GM10847 (cell line): ENCODE results near the gene RBPJ.

Source experiments
- POLR2A ChIP-seq: IDR thresholded peaks from 2 replicates; pipeline ENCODE4 v1.6.1; 2011; ENCODE audit not compliant: insufficient read length; ENCODE audit errors: extremely low read depth

RBPJ gene

GRCh38 chr4:26468283-26468949 lies 147.6 kb downstream of the RBPJ start:
- no peak for TF ChIP-seq POLR2A

- no peak for TF ChIP-seq POLR2A
Measured at GRCh38 chr4:26468977-26469376, 148.2 kb downstream of the RBPJ start.

GRCh38 chr4:26471890-26472289 lies 151.1 kb downstream of the RBPJ start:
- no peak for TF ChIP-seq POLR2A

DNA sequence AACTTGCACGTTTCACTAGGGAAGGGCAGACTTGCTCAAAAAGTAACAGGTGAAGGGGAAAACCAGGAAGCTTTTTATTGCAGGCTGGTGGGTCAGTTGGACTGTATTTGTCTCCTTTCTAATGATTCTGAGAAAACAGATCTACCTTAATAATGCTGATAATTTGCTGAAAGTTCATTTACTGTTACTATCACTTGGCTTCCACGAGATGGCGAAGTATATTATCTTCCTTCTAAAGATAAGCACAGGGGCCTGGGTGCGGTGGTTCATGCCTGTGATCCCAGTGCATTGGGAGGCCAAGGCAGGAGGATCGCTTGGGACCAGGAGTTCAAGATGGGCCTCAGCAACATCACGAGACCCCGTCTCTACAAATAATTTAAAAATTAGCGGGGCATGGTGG lies 153.1 kb downstream of the RBPJ start:
- no peak for TF ChIP-seq POLR2A

GRCh38 chr4:26474551-26474950 lies 153.7 kb downstream of the RBPJ start:
- no peak for TF ChIP-seq POLR2A

- no peak for TF ChIP-seq POLR2A
Measured at GRCh38 chr4:26475716-26476115, 154.9 kb downstream of the RBPJ start.

DNA sequence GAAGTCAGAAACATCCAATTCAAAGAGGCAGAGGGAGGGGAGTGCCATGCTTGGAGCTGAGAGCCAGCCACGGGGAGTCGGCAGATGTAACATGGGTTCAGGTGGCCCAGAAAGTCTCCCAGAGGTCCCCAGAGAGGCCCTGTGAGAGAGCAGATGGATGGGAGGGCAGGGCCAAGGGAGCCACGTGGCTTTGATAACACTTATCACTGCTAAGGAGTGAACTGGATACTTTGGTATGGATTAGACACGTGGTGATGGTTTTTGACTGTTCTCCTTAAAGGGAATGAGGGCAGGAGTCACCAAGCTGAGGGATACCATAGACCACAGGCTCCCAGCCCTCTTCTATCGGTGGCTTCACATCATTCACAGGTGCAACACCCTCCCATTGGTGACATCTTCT lies 155.7 kb downstream of the RBPJ start:
- TF ChIP-seq POLR2A: no peak

DNA sequence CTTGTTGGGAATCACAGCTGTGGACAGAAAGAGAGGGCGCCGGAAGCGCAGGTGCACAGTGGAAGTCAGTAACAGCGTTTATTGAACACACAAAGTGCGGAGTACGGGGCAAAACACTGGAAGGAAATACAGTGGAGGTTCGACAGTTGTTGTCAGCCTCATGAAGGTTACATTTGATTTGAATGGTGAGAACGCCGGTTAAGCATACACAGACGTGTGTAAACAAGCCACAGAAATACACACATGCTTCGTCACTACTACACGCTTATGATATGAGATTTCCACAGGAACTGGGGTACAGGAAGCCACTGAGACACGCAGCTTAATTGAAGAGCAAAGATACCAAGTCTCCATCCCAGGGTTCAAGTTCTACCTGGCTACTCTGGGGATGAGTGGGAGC lies 157.5 kb downstream of the RBPJ start:
- TF ChIP-seq POLR2A: no peak

- TF ChIP-seq POLR2A: no peak
Measured at GRCh38 chr4:26482508-26483462, 162.0 kb downstream of the RBPJ start.

DNA sequence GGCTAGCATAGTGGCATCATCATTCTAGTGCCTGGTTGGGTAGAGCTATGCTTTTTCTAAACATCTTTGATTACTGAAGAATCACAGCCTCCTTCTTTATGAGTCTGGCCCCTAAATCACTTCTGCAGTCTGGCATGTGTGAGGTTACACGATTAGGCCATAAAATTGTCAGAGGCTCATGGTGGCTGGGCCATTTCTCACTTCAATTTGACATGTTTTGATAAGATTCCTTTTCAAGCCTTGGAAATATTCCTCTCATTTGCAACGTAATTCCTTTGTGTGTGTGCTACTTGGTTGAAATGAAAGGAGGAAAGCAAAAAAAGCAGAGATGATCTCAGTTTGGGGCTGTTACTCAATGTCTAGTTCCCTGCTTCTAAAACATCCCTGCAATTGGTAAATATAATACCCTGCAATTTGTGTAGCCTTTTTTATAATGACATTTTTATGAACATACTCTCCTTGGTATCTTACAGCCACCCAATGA lies 163.3 kb downstream of the RBPJ start:
- TF ChIP-seq POLR2A: no peak

DNA sequence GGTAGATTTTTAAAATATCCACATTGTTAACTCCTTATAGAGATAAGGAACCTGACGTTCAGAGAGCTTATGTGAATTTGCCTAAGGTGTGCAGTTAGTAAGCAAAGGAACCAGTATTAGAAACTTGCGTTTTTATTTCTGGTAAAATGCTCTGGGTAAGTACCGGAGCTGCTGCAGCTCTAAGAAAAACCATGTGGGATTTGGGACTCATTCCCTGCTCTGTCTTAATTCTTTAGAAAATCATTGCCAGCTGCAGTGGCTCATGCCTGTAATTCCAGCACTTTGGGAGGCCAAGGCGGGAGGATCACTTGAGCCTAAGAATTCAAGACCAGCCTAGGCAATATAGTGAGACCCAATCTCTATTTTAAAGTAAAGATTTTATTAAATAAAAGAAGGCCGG lies 163.7 kb downstream of the RBPJ start:
- TF ChIP-seq POLR2A: no peak
